Suppressor macrophage (primary cell): Measurements from ENCODE around the gene BTBD6.

ENCODE experiments used
- DNase-seq, 4 experiments: peaks; one replicate each; pipeline ENCODE4 v3.0.0-alpha.2; 2020 to 2022

Gene BTBD6

GRCh38 chr14:105211758-105212089, 36.6 kb upstream of the BTBD6 start:
- DNase-seq, result no peak

- no peak for DNase-seq
Measured at GRCh38 chr14:105212541-105213300, 35.6 kb upstream of the BTBD6 start.

GRCh38 chr14:105213361-105213760, 35.0 kb upstream of the BTBD6 start:
- DNase-seq, result no peak

GRCh38 chr14:105214324-105214915, 33.9 kb upstream of the BTBD6 start:
- DNase-seq, result no peak

GRCh38 chr14:105215602-105216001, 32.7 kb upstream of the BTBD6 start:
- no peak for DNase-seq

GRCh38 chr14:105216490-105217247, 31.7 kb upstream of the BTBD6 start:
- no peak for DNase-seq

- DNase-seq, result no peak
Measured at GRCh38 chr14:105217774-105218173, 30.6 kb upstream of the BTBD6 start.

- DNase-seq, result no peak
Measured at GRCh38 chr14:105218611-105219010, 29.7 kb upstream of the BTBD6 start.

- no peak for DNase-seq
Measured at GRCh38 chr14:105219043-105219612, 29.2 kb upstream of the BTBD6 start.

GRCh38 chr14:105219753-105220152, 28.6 kb upstream of the BTBD6 start:
- DNase-seq, result no peak

- DNase-seq, result no peak
Measured at GRCh38 chr14:105220699-105221597, 27.4 kb upstream of the BTBD6 start.

- no peak for DNase-seq
Measured at GRCh38 chr14:105221598-105222178, 26.6 kb upstream of the BTBD6 start.

- no peak for DNase-seq
Measured at GRCh38 chr14:105223260-105223659, 25.1 kb upstream of the BTBD6 start.

GRCh38 chr14:105223770-105224544, 24.4 kb upstream of the BTBD6 start:
- no peak for DNase-seq

- no peak for DNase-seq
Measured at GRCh38 chr14:105224845-105225570, 23.3 kb upstream of the BTBD6 start.

GRCh38 chr14:105226198-105226597, 22.1 kb upstream of the BTBD6 start:
- DNase-seq, result no peak

- DNase-seq, result no peak
Measured at GRCh38 chr14:105227346-105227745, 21.0 kb upstream of the BTBD6 start.

- no peak for DNase-seq
Measured at GRCh38 chr14:105228562-105228961, 19.8 kb upstream of the BTBD6 start.

GRCh38 chr14:105229099-105229655, 19.2 kb upstream of the BTBD6 start:
- DNase-seq, result no peak
